HG03520 (cell line): ENCODE data around the gene PRLHR.

Source experiments
- ATAC-seq: cut with Tn5 transposase; IDR thresholded peaks from one replicate; pipeline ENCODE4 v1.9.1; 2021; ENCODE audit warnings: mild to moderate bottlenecking, moderate library complexity; ENCODE audit not compliant: unreplicated experiment

The PRLHR gene

GRCh38 chr10:118587881-118588651 is 7.4 kb downstream of the PRLHR start:
- ATAC-seq, result no peak

- ATAC-seq, result no peak
Measured at GRCh38 chr10:118586911-118587310, 8.5 kb downstream of the PRLHR start.

- ATAC-seq, result no peak
Measured at GRCh38 chr10:118585794-118586193, 9.7 kb downstream of the PRLHR start.

- ATAC-seq, result no peak
Measured at GRCh38 chr10:118585234-118585633, 10.2 kb downstream of the PRLHR start.

- ATAC-seq, result no peak
Measured at GRCh38 chr10:118584181-118584954, 11.1 kb downstream of the PRLHR start.

GRCh38 chr10:118583611-118584010 is 11.8 kb downstream of the PRLHR start:
- no peak for ATAC-seq

GRCh38 chr10:118582511-118582910 is 12.9 kb downstream of the PRLHR start:
- ATAC-seq, result no peak

GRCh38 chr10:118581340-118581739 is 14.1 kb downstream of the PRLHR start:
- no peak for ATAC-seq

GRCh38 chr10:118580702-118581101 is 14.7 kb downstream of the PRLHR start:
- no peak for ATAC-seq

GRCh38 chr10:118573512-118573911 is 21.9 kb downstream of the PRLHR start:
- ATAC-seq, result no peak

GRCh38 chr10:118572256-118573041 is 23.0 kb downstream of the PRLHR start:
- ATAC-seq, result no peak

- ATAC-seq, result no peak
Measured at GRCh38 chr10:118571123-118571522, 24.3 kb downstream of the PRLHR start.

GRCh38 chr10:118570591-118570990 is 24.9 kb downstream of the PRLHR start:
- ATAC-seq, result no peak

GRCh38 chr10:118569882-118570252 is 25.6 kb downstream of the PRLHR start:
- no peak for ATAC-seq

- ATAC-seq, result no peak
Measured at GRCh38 chr10:118569241-118569881, 26.1 kb downstream of the PRLHR start.

- ATAC-seq, result no peak
Measured at GRCh38 chr10:118568327-118568848, 27.1 kb downstream of the PRLHR start.

GRCh38 chr10:118567701-118568248 is 27.7 kb downstream of the PRLHR start:
- no peak for ATAC-seq

- no peak for ATAC-seq
Measured at GRCh38 chr10:118566911-118567310, 28.5 kb downstream of the PRLHR start.

GRCh38 chr10:118565301-118566075 is 30.0 kb downstream of the PRLHR start:
- no peak for ATAC-seq

GRCh38 chr10:118564652-118565051 is 30.8 kb downstream of the PRLHR start:
- no peak for ATAC-seq
